Measurements from ENCODE around the gene TMCC3. TPM values are rescaled to one million over a fixed set of nuclear protein-coding genes. Genes with fewer than 3 reads are reported as not detected.

The TMCC3 gene
- total and polyA plus RNA-seq, 11 donors = 0.69 to 8.2 (median 2.9) TPM

DNA sequence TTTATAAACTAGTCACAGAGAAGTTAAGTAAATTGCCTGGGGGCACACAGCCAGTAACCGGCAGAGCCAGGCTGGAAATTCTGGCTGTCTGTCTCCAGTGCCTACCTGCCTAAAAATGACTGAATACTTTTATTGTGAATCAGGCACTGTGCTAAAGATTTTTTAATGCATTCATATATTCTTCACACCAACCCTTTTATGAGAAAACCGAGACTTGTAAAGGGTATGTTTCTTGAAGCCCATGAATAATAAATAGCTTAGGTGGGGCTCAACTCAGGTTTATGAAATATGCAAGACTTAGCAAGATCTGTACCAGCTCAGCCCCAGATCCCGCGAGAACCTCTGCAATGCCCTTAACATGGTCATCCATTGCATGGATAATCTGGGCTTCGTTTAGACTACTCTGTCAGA is 60.8 kb downstream of the TMCC3 start:
- ATAC-seq = no peak

DNA sequence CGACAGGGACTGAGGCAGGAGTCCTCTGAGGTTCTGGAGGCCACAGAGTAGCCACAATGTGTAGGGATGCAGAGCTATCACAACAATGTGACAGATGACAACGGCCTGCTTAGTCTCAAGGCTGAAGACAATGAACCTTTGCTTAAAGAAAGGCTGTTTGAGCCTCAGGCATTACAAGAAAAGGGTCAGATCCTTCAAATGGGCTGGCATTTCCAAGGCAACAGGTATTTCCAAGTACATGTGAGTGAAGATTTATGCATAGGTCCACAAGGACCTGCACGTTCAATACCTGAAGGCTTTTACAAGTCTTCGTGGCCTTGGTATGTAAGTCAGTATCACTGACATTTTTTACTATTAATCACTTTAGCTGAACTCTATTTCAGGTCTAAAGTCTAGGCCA is 62.0 kb downstream of the TMCC3 start:
- H3K4me1 ChIP-seq = peaks cover 0 to 45% (median 14%) of the 10 kb centered on the region in 12 donors

More for the DNA sequence above, 60.8 kb downstream of the TMCC3 start:
- WGBS, 4 donors = 95 to 98% (median 95%) methylated on average over 5 of the region's 5 CpGs
- Histone ChIP-seq H3K9me3 (no peaks in the 10 kb centered on the region), H3K4me1 (peaks cover 0 to 57% (median 16%) of the 10 kb centered on the region in 12 donors), H3K36me3 (no peaks in the 10 kb centered on the region), H3K27me3 (no peaks in the 10 kb centered on the region), H3K4me3 (no peak overlapping the region), H3K27ac (no peak overlapping the region)
- no peak for DNase-seq
- no peak for TF ChIP-seq POLR2A (IDR thresholded peaks at IDR 0.05)
- TF ChIP-seq, protein P1, sequence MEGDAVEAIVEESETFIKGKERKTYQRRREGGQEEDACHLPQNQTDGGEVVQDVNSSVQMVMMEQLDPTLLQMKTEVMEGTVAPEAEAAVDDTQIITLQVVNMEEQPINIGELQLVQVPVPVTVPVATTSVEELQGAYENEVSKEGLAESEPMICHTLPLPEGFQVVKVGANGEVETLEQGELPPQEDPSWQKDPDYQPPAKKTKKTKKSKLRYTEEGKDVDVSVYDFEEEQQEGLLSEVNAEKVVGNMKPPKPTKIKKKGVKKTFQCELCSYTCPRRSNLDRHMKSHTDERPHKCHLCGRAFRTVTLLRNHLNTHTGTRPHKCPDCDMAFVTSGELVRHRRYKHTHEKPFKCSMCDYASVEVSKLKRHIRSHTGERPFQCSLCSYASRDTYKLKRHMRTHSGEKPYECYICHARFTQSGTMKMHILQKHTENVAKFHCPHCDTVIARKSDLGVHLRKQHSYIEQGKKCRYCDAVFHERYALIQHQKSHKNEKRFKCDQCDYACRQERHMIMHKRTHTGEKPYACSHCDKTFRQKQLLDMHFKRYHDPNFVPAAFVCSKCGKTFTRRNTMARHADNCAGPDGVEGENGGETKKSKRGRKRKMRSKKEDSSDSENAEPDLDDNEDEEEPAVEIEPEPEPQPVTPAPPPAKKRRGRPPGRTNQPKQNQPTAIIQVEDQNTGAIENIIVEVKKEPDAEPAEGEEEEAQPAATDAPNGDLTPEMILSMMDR (IDR thresholded peaks at IDR 0.05) = no peak
- intact Hi-C loops (cut with DNase I) = loop anchor here in 5 of 10 donors (5.0 to 10.0 kb wide), 3 partner anchors 55 to 63 kb away; partner anchors contain the start of gene TMCC3 (in 1 of the 5)

DNA sequence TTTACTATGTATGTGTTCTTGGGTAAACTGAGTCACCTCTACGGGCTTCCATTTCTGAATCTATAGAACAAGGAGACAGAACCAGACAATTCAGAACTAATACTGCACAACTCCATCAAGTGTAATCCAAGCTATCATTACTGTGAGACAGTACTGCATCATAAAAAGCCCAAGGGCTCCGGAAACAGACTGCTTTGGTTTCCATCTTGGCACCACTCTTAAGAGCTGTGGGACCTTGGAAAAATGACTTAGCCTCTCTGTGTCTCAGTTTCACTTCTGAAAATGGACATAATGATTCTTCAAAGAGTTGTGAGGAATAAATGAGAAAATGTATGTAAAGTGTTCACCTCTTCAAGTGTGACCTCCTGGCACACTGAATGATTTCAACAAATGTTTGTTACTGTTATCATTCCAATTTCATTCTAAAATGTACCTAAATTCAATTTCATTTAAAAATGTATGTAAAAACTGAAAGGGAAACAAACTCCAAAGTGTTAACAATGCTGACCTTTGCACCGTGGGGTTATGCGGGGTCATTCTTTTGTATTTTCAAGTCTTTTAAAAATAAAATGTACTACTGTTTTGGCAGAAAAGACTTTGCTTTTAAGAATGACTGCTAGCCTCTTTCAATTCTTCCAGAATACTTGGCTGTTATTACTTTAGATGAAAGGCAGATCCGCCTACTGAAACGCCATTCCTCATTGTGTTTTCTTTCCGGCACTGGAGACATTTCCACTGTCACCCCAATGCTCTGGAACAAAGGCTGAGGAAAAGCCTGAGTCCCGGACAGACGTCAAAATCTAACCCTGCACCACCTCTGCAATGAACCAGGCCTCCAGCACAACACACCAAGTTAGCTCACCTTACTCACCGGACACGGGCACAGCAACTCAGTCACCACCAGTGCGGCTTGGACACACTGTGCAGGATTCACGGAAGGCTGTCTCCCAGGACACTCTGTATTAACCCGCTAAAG is 62.8 kb downstream of the TMCC3 start:
- H3K27ac ChIP-seq = peak overlapping the region; percentile 50 to 88 (median 78)
- no peaks in the 10 kb centered on the region for H3K27me3 ChIP-seq
- intact Hi-C loops (cut with DNase I) = loop anchor here in 5 of 10 donors (5.0 to 10.0 kb wide), 3 partner anchors 57 to 65 kb away; partner anchors contain the start of gene TMCC3 (in 1 of the 5)
- DNase-seq (peak in 4 of 5 donors; percentile 32 to 59 (median 50)), ATAC-seq (peak; percentile 80 to 95 (median 87))
- WGBS, 4 donors = 61 to 81% (median 68%) methylated on average over 14 of the region's 14 CpGs
- H3K9me3 ChIP-seq = no peaks in the 10 kb centered on the region
- H3K36me3 ChIP-seq = no peaks in the 10 kb centered on the region
- no peak for TF ChIP-seq POLR2A (IDR thresholded peaks at IDR 0.05)
- TF ChIP-seq, protein P1 (IDR thresholded peaks at IDR 0.05) = no peak
- peak overlapping the region in 1 of 12 donors; percentile 6 for H3K4me3 ChIP-seq
- H3K4me1 ChIP-seq = peaks cover 0 to 39% (median 14%) of the 10 kb centered on the region in 12 donors

More for the DNA sequence above, 62.0 kb downstream of the TMCC3 start:
- no peak for TF ChIP-seq POLR2A (IDR thresholded peaks at IDR 0.05)
- TF ChIP-seq, protein P1 (IDR thresholded peaks at IDR 0.05) = no peak
- H3K9me3 ChIP-seq = no peaks in the 10 kb centered on the region
- WGBS, 4 donors = 56 to 68% (median 65%) methylated on average over 4 of the region's 4 CpGs
- H3K4me3 ChIP-seq = no peak overlapping the region
- H3K27ac ChIP-seq = peak overlapping the region; percentile 50 to 88 (median 78)
- no peaks in the 10 kb centered on the region for H3K27me3 ChIP-seq
- no peaks in the 10 kb centered on the region for H3K36me3 ChIP-seq
- intact Hi-C loops (cut with DNase I) = loop anchor here in 5 of 10 donors (5.0 to 10.0 kb wide), 3 partner anchors 56 to 64 kb away; partner anchors contain the start of gene TMCC3 (in 1 of the 5)
- ATAC-seq (no peak), DNase-seq (no peak)
